PC-3 (cell line): ENCODE results near the gene KRTAP10-7. TPM values are rescaled to one million over a fixed set of nuclear protein-coding genes. Genes with fewer than 3 reads are reported as not detected.

Source experiments
- ATAC-seq: fragments of 200-7000 bp; cut with Tn5 transposase; 2 replicates; pipeline ENCODE4 v1.9.1; 2020; ENCODE audit warnings: mild to moderate bottlenecking, moderate library complexity
- BruUV-seq: library from RNA; stranded (reverse); fragments of 400-500 nt; replicated peaks from 2 replicates; lab custom pipeline; 2021; lab: Mats Ljungman, UMichigan
- CTCF ChIA-PET: fragments of 300-600 bp; sonication (Branson Sonifier 250); formaldehyde crosslinking; loops from one replicate; lab custom pipeline; 2022; ENCODE audit warnings: antibody characterized with exemption; lab: Charles Lee
- POLR2A ChIA-PET: fragments of 300-600 bp; sonication (Branson Sonifier 250); formaldehyde crosslinking; loops from one replicate; lab custom pipeline; 2022; ENCODE audit warnings: antibody characterized with exemption; ENCODE audit not compliant: unreplicated experiment; lab: Charles Lee
- DNase-seq: peaks from one replicate; pipeline ENCODE4 v3.0.0-alpha.2; 2015
- H2AFZ ChIP-seq: fragments of 300-600 bp; sonication (generic); 2 replicates; pipeline ENCODE4 v1.6.0; 2016; ENCODE audit warnings: antibody characterized with exemption, low read length
- H3F3A ChIP-seq: fragments of 300-600 bp; sonication (generic); one replicate; pipeline ENCODE4 v1.6.0; 2017; ENCODE audit warnings: antibody characterized with exemption, low read length, control low read depth, mild to moderate bottlenecking; ENCODE audit not compliant: unreplicated experiment
- H3K27ac ChIP-seq: fragments of 300-600 bp; sonication (generic); 2 replicates; pipeline ENCODE4 v1.5.1; 2016; ENCODE audit warnings: mild to moderate bottlenecking, low read length
- H3K27me3 ChIP-seq: fragments of 300-600 bp; sonication (generic); 2 replicates; pipeline ENCODE4 v1.6.1; 2016; ENCODE audit warnings: low read length, mixed read lengths
- H3K36me3 ChIP-seq: fragments of 300-600 bp; sonication (generic); 2 replicates; pipeline ENCODE4 v1.6.1; 2016; ENCODE audit warnings: low read depth, mixed run types, low read length, mixed read lengths
- H3K4me1 ChIP-seq: fragments of 300-600 bp; sonication (generic); 2 replicates; pipeline ENCODE4 v1.5.1; 2016; ENCODE audit warnings: low read length; ENCODE audit not compliant: insufficient read depth
- H3K4me2 ChIP-seq: fragments of 300-600 bp; sonication (generic); 2 replicates; pipeline ENCODE4 v1.6.0; 2016; ENCODE audit warnings: low read length
- H3K4me3 ChIP-seq: fragments of 300-600 bp; sonication (generic); 2 replicates; pipeline ENCODE4 v1.5.1; 2016; ENCODE audit warnings: mild to moderate bottlenecking, low read length, mixed read lengths
- H3K79me2 ChIP-seq: fragments of 300-600 bp; sonication (generic); 2 replicates; pipeline ENCODE4 v1.6.1; 2017; ENCODE audit warnings: low read length, mixed read lengths
- H3K9ac ChIP-seq: fragments of 300-600 bp; sonication (generic); 2 replicates; pipeline ENCODE4 v1.6.0; 2016; ENCODE audit warnings: mild to moderate bottlenecking, low read length
- H3K9me2 ChIP-seq: fragments of 300-600 bp; sonication (generic); replicated peaks from 2 replicates; pipeline ENCODE4 v1.6.1; 2016; ENCODE audit warnings: mixed run types, low read length, mixed read lengths
- H3K9me3 ChIP-seq: fragments of 300-600 bp; sonication (generic); 2 replicates; pipeline ENCODE4 v1.6.1; 2016; ENCODE audit warnings: low read length, mixed read lengths
- H4K20me1 ChIP-seq: fragments of 300-600 bp; sonication (generic); 2 replicates; pipeline ENCODE4 v1.6.1; 2016; ENCODE audit warnings: low read length, mixed read lengths
- CTCF ChIP-seq: fragments of 300-600 bp; sonication (generic); conservative IDR thresholded peaks from 2 replicates; pipeline ENCODE4 v1.5.1; 2017; ENCODE audit warnings: antibody characterized with exemption, low read depth, mild to moderate bottlenecking, low read length
- EZH2 ChIP-seq: fragments of 300-600 bp; sonication (generic); IDR thresholded peaks from one replicate; pipeline ENCODE4 v1.6.1; 2017; ENCODE audit warnings: antibody characterized with exemption, mild to moderate bottlenecking, low read length; ENCODE audit not compliant: unreplicated experiment
- EZH2phosphoT487 ChIP-seq: fragments of 300-600 bp; sonication (generic); IDR thresholded peaks from 2 replicates; pipeline ENCODE4 v1.6.1; 2018; ENCODE audit warnings: mild to moderate bottlenecking, antibody characterized with exemption, low read length, borderline replicate concordance
- intact Hi-C: fragments of 100-400 bp; cut with micrococcal nuclease; formaldehyde crosslinking; loops from 2 replicates; pipeline ENCODE4 v1.9.0; 2023
- total RNA-seq: library from RNA; depleted of rRNA; stranded (reverse); fragments of >200 nt; gene quantifications from 2 replicates; pipeline ENCODE4 v1.2.3, GENCODE V29; 2014

KRTAP10-7 gene
- total RNA-seq, 1 experiment from 2014 or later = not detected

GRCh38 chr21:44613386-44614155 is 13.2 kb downstream of the KRTAP10-7 start:
- no peaks in the 10 kb centered on the region for H3K4me1 ChIP-seq
- ChIA-PET POLR2A (no interaction called here), CTCF (no interaction called here)
- H3K9me2 ChIP-seq = no peaks in the 10 kb centered on the region
- H3K9me3 ChIP-seq = 0 out of 2 replicates have a peak, but pooled peaks cover 3% of the 10 kb centered on the region
- no peaks in the 10 kb centered on the region for H3F3A ChIP-seq
- H3K27me3 ChIP-seq = no peaks in the 10 kb centered on the region
- H3K4me3 ChIP-seq = no peak overlapping the region
- H3K79me2 ChIP-seq = no peaks in the 10 kb centered on the region
- no peaks in the 10 kb centered on the region for H4K20me1 ChIP-seq
- TF ChIP-seq CTCF (no peak), EZH2 (no peak), EZH2phosphoT487 (no peak)
- DNase-seq = no peak
- BruUV-seq = no TSS peak
- no peak for ATAC-seq
- H2AFZ ChIP-seq = no peak overlapping the region
- H3K4me2 ChIP-seq = no peak overlapping the region
- no peaks in the 10 kb centered on the region for H3K36me3 ChIP-seq
- H3K9ac ChIP-seq = no peak overlapping the region
- intact Hi-C loops = no loop called here
- H3K27ac ChIP-seq = no peak overlapping the region

GRCh38 chr21:44614161-44614631 is 13.8 kb downstream of the KRTAP10-7 start:
- CTCF ChIA-PET = no interaction called here
- Histone ChIP-seq H3K79me2 (no peaks in the 10 kb centered on the region), H3K27me3 (no peaks in the 10 kb centered on the region), H2AFZ (no peak overlapping the region), H3F3A (no peaks in the 10 kb centered on the region), H3K9me3 (0 out of 2 replicates have a peak, but pooled peaks cover 3% of the 10 kb centered on the region), H3K4me1 (no peaks in the 10 kb centered on the region), H3K9ac (no peak overlapping the region), H3K4me3 (no peak overlapping the region), H4K20me1 (no peaks in the 10 kb centered on the region), H3K27ac (no peak overlapping the region), H3K4me2 (no peak overlapping the region), H3K36me3 (no peaks in the 10 kb centered on the region), H3K9me2 (no peaks in the 10 kb centered on the region)
- intact Hi-C loops = no loop called here
- no peak for DNase-seq
- BruUV-seq = no TSS peak
- ATAC-seq = no peak
- POLR2A ChIA-PET = no interaction called here
- no peak for TF ChIP-seq EZH2phosphoT487
- no peak for TF ChIP-seq CTCF
- no peak for TF ChIP-seq EZH2

GRCh38 chr21:44614961-44615391 is 14.6 kb downstream of the KRTAP10-7 start:
- Histone ChIP-seq H4K20me1 (no peaks in the 10 kb centered on the region), H3K4me1 (no peaks in the 10 kb centered on the region), H3K36me3 (no peaks in the 10 kb centered on the region), H3K4me3 (no peak overlapping the region), H3K9me2 (no peaks in the 10 kb centered on the region), H3K79me2 (no peaks in the 10 kb centered on the region), H3K27ac (no peak overlapping the region), H3K9me3 (0 out of 2 replicates have a peak, but pooled peaks cover 3% of the 10 kb centered on the region), H2AFZ (no peak overlapping the region), H3K9ac (no peak overlapping the region), H3K27me3 (no peaks in the 10 kb centered on the region), H3F3A (no peaks in the 10 kb centered on the region), H3K4me2 (no peak overlapping the region)
- no TSS peak for BruUV-seq
- ChIA-PET CTCF (no interaction called here), POLR2A (no interaction called here)
- intact Hi-C loops = no loop called here
- DNase-seq (no peak), ATAC-seq (no peak)
- TF ChIP-seq CTCF (no peak), EZH2 (no peak), EZH2phosphoT487 (no peak)
